ENCODE measurements around the gene HRH2.

HRH2 gene

DNA sequence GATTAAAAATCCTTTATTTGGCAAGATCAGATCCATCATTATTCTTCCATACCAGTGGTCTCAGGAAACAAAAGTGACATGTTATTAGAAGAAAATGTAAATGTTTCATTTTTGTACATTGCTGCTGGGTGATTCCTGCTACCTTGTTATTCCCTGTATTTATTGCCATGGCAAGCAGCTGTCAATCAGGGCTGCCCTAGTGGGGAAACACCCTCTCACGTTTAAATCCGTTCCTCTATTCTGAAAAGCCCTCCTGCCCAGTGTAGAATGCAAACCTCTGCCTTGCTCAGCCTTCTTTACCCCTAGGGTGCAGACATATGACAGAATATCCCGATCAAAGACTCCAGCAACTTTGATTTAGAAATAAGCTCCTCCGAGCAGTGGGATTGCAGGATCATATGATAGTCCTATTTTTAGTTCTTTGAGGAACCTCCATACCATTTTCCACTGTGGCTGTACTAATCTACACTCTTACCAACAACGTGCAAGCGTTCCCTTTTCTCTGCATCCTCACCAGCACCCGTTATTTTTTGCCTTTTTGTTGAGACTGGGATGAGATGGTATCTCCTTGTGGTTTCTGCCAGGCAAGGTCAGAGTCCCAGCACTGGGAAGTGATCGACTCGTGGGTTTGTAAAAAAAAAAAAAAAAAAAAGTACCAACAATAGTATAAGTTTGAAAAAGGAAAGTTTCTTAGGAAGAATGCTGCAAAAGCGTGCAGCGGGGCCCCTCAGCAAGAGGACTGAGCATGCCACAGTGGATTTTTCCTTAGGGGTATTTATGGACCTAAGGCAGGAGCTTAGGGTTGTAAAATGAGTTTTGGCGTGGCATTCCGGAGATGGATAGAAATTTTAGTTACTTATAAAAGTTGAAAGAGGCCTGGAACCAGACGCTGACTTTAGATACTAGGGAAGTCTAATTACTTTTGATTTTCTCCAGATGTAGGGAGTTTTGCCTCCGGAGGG lies 66.7 kb downstream of the HRH2 start:
- no peak for DNase-seq (ENCODE audit: extremely low read depth, low read depth)
- TF ChIP-seq, protein P1, sequence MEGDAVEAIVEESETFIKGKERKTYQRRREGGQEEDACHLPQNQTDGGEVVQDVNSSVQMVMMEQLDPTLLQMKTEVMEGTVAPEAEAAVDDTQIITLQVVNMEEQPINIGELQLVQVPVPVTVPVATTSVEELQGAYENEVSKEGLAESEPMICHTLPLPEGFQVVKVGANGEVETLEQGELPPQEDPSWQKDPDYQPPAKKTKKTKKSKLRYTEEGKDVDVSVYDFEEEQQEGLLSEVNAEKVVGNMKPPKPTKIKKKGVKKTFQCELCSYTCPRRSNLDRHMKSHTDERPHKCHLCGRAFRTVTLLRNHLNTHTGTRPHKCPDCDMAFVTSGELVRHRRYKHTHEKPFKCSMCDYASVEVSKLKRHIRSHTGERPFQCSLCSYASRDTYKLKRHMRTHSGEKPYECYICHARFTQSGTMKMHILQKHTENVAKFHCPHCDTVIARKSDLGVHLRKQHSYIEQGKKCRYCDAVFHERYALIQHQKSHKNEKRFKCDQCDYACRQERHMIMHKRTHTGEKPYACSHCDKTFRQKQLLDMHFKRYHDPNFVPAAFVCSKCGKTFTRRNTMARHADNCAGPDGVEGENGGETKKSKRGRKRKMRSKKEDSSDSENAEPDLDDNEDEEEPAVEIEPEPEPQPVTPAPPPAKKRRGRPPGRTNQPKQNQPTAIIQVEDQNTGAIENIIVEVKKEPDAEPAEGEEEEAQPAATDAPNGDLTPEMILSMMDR (IDR thresholded peaks at IDR 0.05; ENCODE audit: low read depth, low read length, missing control alignments) = no peak
- no peak overlapping the region for H3K4me3 ChIP-seq (replicated peaks; ENCODE audit: low read depth, low read length)

DNA sequence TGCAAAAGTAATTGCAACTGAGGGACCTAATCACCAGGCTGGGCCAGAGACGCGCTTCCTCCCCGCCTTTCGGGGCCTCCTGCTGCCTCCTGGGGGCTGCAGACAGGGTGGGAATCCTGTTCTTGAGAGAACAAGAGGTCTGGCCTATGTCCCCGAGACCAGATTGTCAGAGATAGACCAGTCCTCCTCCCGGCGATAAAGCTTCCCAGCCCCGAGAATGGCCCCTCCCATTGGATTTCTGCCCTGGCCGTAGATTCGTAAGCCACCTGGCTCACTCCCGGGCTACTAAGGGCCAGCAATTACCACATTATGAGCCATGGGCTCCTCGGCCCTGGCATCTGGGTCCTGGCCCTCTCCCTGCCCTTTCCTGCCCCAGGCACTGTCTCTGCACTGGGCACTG lies 70.4 kb downstream of the HRH2 start:
- no peak for DNase-seq (ENCODE audit: extremely low read depth, low read depth)
- TF ChIP-seq, protein P1 (IDR thresholded peaks at IDR 0.05; ENCODE audit: low read depth, low read length, missing control alignments) = no peak
- H3K4me3 ChIP-seq (replicated peaks; ENCODE audit: low read depth, low read length) = no peak overlapping the region

DNA sequence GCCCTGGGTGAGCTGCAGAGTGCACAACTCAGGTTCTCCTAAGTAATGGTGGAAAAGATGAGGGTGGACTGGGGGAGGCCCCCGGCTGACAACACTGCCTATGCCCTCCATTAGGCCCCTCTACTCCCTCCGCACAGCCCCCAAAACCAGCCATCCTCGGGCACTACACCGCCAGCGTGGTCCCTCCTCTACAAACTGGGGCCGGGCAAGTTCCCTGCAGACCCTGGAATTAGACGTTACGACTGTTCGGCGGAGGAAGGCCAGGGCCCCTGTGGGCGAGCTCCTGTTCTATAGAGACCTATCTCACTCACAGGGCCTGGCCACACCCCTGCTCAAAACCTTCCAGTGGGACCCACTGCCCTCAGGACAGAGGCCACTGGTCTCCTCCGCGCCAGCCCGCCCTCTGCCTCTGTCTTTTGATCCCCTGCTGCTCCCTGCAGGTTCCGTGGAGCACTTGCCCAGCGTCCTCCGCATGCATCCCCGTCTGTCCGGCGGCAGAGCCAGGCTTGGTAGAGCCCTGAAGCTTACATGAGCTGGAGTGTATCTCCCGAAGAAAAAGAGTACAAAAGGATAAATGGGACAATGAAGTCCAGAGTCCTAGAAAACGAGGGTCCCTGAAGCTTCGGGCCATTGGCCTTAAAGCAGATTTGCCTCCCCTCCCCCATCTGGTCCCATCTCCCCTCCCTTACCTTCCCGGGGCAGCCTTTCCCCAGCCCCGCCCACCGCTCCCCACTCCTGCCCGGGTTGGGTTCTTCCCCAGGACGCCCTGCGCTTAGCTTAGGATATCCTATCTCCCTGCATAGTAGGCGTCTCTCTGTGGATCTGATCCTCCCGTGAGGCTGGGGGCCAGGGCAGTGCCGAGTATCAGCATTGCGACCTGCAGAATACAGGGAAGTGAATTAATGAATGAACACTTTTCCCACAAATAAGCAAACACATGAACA lies 71.3 kb downstream of the HRH2 start:
- TF ChIP-seq, protein P1 (IDR thresholded peaks at IDR 0.05; ENCODE audit: low read depth, low read length, missing control alignments) = no peak
- DNase-seq (ENCODE audit: extremely low read depth, low read depth) = no peak
- no peak overlapping the region for H3K4me3 ChIP-seq (replicated peaks; ENCODE audit: low read depth, low read length)

DNA sequence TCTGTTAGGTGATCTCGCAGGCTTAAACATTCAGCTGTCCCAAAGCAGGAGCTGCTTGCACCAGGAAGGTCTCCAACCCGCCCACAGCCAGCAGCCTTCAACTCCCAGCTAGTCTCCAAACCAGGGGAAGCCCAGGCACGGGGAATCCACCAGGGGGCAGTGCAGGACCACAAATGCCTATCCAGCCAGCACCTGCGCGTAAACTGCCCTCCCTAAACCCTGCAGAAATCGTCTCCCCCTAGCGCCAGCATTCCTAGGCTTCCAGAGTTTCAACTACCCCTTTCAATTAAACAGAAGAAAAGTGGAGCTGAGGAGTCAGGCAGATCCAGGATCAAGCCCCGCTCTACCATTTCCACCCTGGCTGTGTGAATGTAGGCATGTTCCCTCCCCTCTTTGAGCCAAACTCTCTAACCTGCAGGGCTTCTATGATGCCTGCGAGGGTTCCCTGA lies 72.0 kb downstream of the HRH2 start:
- TF ChIP-seq, protein P1 (IDR thresholded peaks at IDR 0.05; ENCODE audit: low read depth, low read length, missing control alignments) = peak; percentile 96
- no peak overlapping the region for H3K4me3 ChIP-seq (replicated peaks; ENCODE audit: low read depth, low read length)
- peak; percentile 84 for DNase-seq (ENCODE audit: extremely low read depth, low read depth)

DNA sequence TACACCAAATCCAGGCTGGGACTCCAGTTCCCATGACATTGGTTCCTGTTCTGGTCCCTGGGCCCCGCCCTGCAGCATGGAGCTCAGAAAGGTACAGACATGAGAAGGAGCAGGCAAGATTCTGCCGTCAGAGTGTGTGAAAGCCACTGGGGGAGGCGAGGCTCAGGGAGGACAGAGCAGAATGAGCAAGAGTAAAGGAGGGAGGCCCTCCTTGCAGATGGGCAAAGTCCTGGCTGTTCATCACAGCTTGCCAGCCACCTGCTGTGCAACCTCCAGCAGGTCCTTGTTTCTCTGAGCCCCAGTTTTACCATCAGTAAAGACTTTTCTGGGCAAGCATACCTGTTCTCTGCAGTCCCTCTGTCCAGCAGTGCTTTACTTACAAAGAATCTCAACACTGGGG lies 73.3 kb downstream of the HRH2 start:
- TF ChIP-seq, protein P1 (IDR thresholded peaks at IDR 0.05; ENCODE audit: low read depth, low read length, missing control alignments) = no peak
- H3K4me3 ChIP-seq (replicated peaks; ENCODE audit: low read depth, low read length) = no peak overlapping the region
- no peak for DNase-seq (ENCODE audit: extremely low read depth, low read depth)

DNA sequence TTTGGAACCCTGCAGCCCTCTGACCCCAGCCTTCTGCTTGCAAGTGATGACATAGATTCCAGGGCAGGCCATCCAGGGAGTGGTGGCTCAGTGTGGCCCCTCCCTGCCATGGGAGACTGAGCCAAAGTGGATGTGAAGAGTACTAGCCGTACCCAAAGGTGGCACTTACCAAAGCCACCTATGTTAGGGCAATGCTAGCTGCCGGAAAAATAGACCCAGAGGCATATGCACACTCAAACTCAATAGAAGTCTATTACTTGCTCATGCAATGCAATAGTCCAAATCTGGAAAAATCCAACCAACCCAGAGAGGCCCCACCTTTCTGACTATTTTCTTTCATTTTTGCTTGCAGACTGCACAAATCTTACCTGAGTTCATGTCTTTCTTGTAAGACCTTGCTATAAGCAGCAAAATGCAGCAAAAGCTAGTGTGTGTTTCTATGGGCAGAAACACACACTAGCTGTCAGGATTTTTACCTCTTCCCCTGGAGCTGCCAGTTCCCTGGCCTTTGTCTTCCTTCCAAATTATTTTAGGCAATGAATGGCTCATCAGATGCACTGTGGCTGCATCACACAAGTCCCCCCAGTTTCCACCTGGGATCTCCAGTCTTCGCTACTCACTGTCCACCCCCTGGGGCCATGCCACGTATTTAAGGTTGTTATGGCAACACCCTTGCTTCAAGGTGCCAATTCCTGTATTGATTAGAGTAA lies 74.0 kb downstream of the HRH2 start:
- H3K4me3 ChIP-seq (replicated peaks; ENCODE audit: low read depth, low read length) = no peak overlapping the region
- DNase-seq (ENCODE audit: extremely low read depth, low read depth) = no peak
- TF ChIP-seq, protein P1 (IDR thresholded peaks at IDR 0.05; ENCODE audit: low read depth, low read length, missing control alignments) = no peak
